ENCODE data around the gene WBP1L. TPM values are rescaled to one million over a fixed set of nuclear protein-coding genes. Genes with fewer than 3 reads are reported as not detected.
"Not testable (repeated sequence)": the region's sequence is repeated elsewhere in the genome, so short reads cannot be mapped to it uniquely, and the experiment has no call there.

The WBP1L gene
- total and polyA plus RNA-seq, 2 of the 13 experiments (the other 11 are each of a cell fraction or from before 2014, with no cell fraction given) = 8.3 to 12.3 TPM

GRCh38 chr10:102838276-102838927, 94.7 kb downstream of the WBP1L start (continued):
- peak; percentile 38; the same call in 1 of the 2 replicates for TF ChIP-seq PAXIP1 (CRISPR knock-in tag; conservative IDR thresholded peaks at IDR 0.05)
- peak; percentile 80 for TF ChIP-seq HNF4A (CRISPR knock-in tag; IDR thresholded peaks at IDR 0.05)
- TF ChIP-seq, protein P1, sequence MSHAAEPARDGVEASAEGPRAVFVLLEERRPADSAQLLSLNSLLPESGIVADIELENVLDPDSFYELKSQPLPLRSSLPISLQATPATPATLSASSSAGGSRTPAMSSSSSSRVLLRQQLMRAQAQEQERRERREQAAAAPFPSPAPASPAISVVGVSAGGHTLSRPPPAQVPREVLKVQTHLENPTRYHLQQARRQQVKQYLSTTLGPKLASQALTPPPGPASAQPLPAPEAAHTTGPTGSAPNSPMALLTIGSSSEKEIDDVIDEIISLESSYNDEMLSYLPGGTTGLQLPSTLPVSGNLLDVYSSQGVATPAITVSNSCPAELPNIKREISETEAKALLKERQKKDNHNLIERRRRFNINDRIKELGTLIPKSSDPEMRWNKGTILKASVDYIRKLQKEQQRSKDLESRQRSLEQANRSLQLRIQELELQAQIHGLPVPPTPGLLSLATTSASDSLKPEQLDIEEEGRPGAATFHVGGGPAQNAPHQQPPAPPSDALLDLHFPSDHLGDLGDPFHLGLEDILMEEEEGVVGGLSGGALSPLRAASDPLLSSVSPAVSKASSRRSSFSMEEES (CRISPR knock-in tag; IDR thresholded peaks at IDR 0.05) = peak; percentile 51; the same call in 1 of the 2 replicates
- TF ChIP-seq EP300 (IDR thresholded peaks at IDR 0.05; ENCODE audit: low read depth in 2 of 2, low read length in 2 of 2) = 0 out of 4 replicates have a peak, but pooled peaks of 1 of the 2 experiments have one; percentile 32
- TF ChIP-seq EP300 (CRISPR knock-in tag; IDR thresholded peaks at IDR 0.05; ENCODE audit: borderline replicate concordance); CREM (CRISPR knock-in tag; IDR thresholded peaks at IDR 0.05): not testable (repeated sequence)
- peak; percentile 40; the same call in 1 of the 2 replicates for TF ChIP-seq RARA (CRISPR knock-in tag; IDR thresholded peaks at IDR 0.05)
- TF ChIP-seq, protein P2, sequence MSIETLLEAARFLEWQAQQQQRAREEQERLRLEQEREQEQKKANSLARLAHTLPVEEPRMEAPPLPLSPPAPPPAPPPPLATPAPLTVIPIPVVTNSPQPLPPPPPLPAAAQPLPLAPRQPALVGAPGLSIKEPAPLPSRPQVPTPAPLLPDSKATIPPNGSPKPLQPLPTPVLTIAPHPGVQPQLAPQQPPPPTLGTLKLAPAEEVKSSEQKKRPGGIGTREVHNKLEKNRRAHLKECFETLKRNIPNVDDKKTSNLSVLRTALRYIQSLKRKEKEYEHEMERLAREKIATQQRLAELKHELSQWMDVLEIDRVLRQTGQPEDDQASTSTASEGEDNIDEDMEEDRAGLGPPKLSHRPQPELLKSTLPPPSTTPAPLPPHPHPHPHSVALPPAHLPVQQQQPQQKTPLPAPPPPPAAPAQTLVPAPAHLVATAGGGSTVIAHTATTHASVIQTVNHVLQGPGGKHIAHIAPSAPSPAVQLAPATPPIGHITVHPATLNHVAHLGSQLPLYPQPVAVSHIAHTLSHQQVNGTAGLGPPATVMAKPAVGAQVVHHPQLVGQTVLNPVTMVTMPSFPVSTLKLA (IDR thresholded peaks at IDR 0.05) = peak; percentile 12; the same call in 1 of the 2 replicates
- TF ChIP-seq ZMYM2 (CRISPR knock-in tag; IDR thresholded peaks at IDR 0.05) = peak; percentile 67; the same call in 1 of the 2 replicates
- TF ChIP-seq HNF4G (IDR thresholded peaks at IDR 0.05; ENCODE audit: borderline replicate concordance, low read depth, low read length) = peak; percentile 68
- 0 out of 2 replicates have a peak, but pooled peaks have one; percentile 49 for TF ChIP-seq HNF4G (CRISPR knock-in tag; IDR thresholded peaks at IDR 0.05; ENCODE audit: borderline replicate concordance, low read depth)
- 0 out of 2 replicates have a peak, but pooled peaks have one; percentile 34 for TF ChIP-seq ZMYM4 (CRISPR knock-in tag; IDR thresholded peaks at IDR 0.05)
- TF ChIP-seq CREM (IDR thresholded peaks at IDR 0.05) = peak; percentile 18; the same call in 1 of the 2 replicates
- peak; percentile 56; the same call in 1 of the 2 replicates for TF ChIP-seq ZNF280D (CRISPR knock-in tag; IDR thresholded peaks at IDR 0.05)
